Prostate gland (tissue), 2 donors: ENCODE measurements around the gene CHST2.

Experiments used
- POLR2A ChIP-seq: fragments of 450-650 bp; IDR thresholded peaks from one replicate; pipeline ENCODE4 v1.6.1; 2016; ENCODE audit warnings: antibody characterized with exemption, mild to moderate bottlenecking
- POLR2AphosphoS5 ChIP-seq: sonication (generic); formaldehyde crosslinking; IDR thresholded peaks from one replicate; pipeline ENCODE4 v1.6.1; 2017; ENCODE audit warnings: antibody characterized with exemption
- TF ChIP-seq, protein P1 (sequence below), 4 experiments: fragments of 200-600 bp in 2 of 4; fragments of 450-650 bp in 2 of 4; sonication (generic) in 2 of 4; IDR thresholded peaks; 1 replicate in 3 of 4; 2 replicates in 1 of 4; pipeline ENCODE4 v1.5.1; 2016 to 2019; ENCODE audit warnings: antibody characterized with exemption in 4 of 4, mild to moderate bottlenecking in 2 of 4, moderate library complexity in 2 of 4

- TF ChIP-seq POLR2A (peak; percentile 78), POLR2AphosphoS5 (no peak)
- TF ChIP-seq, protein P1, sequence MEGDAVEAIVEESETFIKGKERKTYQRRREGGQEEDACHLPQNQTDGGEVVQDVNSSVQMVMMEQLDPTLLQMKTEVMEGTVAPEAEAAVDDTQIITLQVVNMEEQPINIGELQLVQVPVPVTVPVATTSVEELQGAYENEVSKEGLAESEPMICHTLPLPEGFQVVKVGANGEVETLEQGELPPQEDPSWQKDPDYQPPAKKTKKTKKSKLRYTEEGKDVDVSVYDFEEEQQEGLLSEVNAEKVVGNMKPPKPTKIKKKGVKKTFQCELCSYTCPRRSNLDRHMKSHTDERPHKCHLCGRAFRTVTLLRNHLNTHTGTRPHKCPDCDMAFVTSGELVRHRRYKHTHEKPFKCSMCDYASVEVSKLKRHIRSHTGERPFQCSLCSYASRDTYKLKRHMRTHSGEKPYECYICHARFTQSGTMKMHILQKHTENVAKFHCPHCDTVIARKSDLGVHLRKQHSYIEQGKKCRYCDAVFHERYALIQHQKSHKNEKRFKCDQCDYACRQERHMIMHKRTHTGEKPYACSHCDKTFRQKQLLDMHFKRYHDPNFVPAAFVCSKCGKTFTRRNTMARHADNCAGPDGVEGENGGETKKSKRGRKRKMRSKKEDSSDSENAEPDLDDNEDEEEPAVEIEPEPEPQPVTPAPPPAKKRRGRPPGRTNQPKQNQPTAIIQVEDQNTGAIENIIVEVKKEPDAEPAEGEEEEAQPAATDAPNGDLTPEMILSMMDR (IDR thresholded peaks at IDR 0.05) = no peak
Observed at GRCh38 chr3:143119009-143119914, at the start of gene CHST2.
